Skeletal muscle satellite cell (primary cell): ENCODE data around the gene INTS2. TPM values are rescaled to one million over a fixed set of nuclear protein-coding genes. Genes with fewer than 3 reads are reported as not detected.

Source experiments
- H3K27me3 ChIP-seq: 2 replicates; pipeline ENCODE4 v1.7.0; 2013; ENCODE audit warnings: low read length; ENCODE audit not compliant: control insufficient read depth, insufficient read depth
- H3K36me3 ChIP-seq: 2 replicates; pipeline ENCODE4 v1.7.0; 2013; ENCODE audit warnings: mild to moderate bottlenecking, control low read depth, low read length; ENCODE audit not compliant: insufficient read depth
- H3K4me1 ChIP-seq: 2 replicates; pipeline ENCODE4 v1.7.0; 2013; ENCODE audit warnings: low read length; ENCODE audit not compliant: control insufficient read depth, insufficient read depth
- H3K4me2 ChIP-seq: 2 replicates; pipeline ENCODE4 v1.7.0; 2013; ENCODE audit warnings: mild to moderate bottlenecking, low read length
- H3K4me3 ChIP-seq: 2 replicates; pipeline ENCODE4 v1.7.0; 2013; ENCODE audit warnings: low read length
- H3K9ac ChIP-seq: 2 replicates; pipeline ENCODE4 v1.7.0; 2013; ENCODE audit warnings: mild to moderate bottlenecking, low read depth, low read length, moderate library complexity
- H3K9me3 ChIP-seq: replicated peaks from 2 replicates; pipeline ENCODE4 v1.7.0; 2013; ENCODE audit warnings: mild to moderate bottlenecking, control low read depth, low read length
- total RNA-seq: library from RNA; depleted of rRNA; stranded (reverse); fragments of >200 nt; gene quantifications from 2 replicates; pipeline ENCODE4 v1.2.3, GENCODE V29; 2012; rRNA removed

INTS2 gene
- 12.0 and 13.2 TPM in 2 replicates for total RNA-seq

- peak within 1 kb of the TSS; percentile 97 for H3K9ac ChIP-seq
These were observed at the start of gene INTS2 for GRCh38 chr17:61927208-61928100. INTS2 (minus strand) TSS chr17:61927982; CDS start chr17:61926644, 1,338 bp downstream.

GRCh38 chr17:61974115-61974514 is 46.3 kb upstream of the INTS2 start:
- Histone ChIP-seq H3K9me3 (no peaks in the 10 kb centered on the region), H3K27me3 (no peaks in the 10 kb centered on the region), H3K36me3 (peaks cover 35% of the 10 kb centered on the region)

More at GRCh38 chr17:61927208-61928100, at the start of gene INTS2:
- Histone ChIP-seq H3K36me3 (peaks cover 9% of the 10 kb centered on the region), H3K4me2 (peak within 1 kb of the TSS; percentile 95), H3K9me3 (no peaks in the 10 kb centered on the region), H3K4me3 (peak within 1 kb of the TSS; percentile 87), H3K4me1 (peaks cover 15% of the 10 kb centered on the region), H3K27me3 (no peaks in the 10 kb centered on the region)

GRCh38 chr17:61972311-61972710 is 44.5 kb upstream of the INTS2 start:
- Histone ChIP-seq H3K4me3 (no peak overlapping the region), H3K9ac (no peak overlapping the region), H3K4me2 (no peak overlapping the region), H3K36me3 (peaks cover 38% of the 10 kb centered on the region), H3K4me1 (no peaks in the 10 kb centered on the region), H3K27me3 (no peaks in the 10 kb centered on the region), H3K9me3 (no peaks in the 10 kb centered on the region)

More at GRCh38 chr17:61974115-61974514, 46.3 kb upstream of the INTS2 start:
- Histone ChIP-seq H3K4me3 (no peak overlapping the region), H3K9ac (no peak overlapping the region), H3K4me1 (no peaks in the 10 kb centered on the region), H3K4me2 (no peak overlapping the region)

GRCh38 chr17:61970030-61970429 is 42.2 kb upstream of the INTS2 start:
- no peaks in the 10 kb centered on the region for H3K9me3 ChIP-seq
- no peak overlapping the region for H3K9ac ChIP-seq
- no peak overlapping the region for H3K4me3 ChIP-seq
- no peaks in the 10 kb centered on the region for H3K4me1 ChIP-seq
- H3K4me2 ChIP-seq, result no peak overlapping the region
- H3K36me3 ChIP-seq, result peaks cover 54% of the 10 kb centered on the region
- no peaks in the 10 kb centered on the region for H3K27me3 ChIP-seq

- peaks cover 60% of the 10 kb centered on the region for H3K36me3 ChIP-seq
- H3K4me2 ChIP-seq, result no peak overlapping the region
- no peak overlapping the region for H3K9ac ChIP-seq
- H3K4me1 ChIP-seq, result no peaks in the 10 kb centered on the region
- H3K27me3 ChIP-seq, result no peaks in the 10 kb centered on the region
- H3K4me3 ChIP-seq, result no peak overlapping the region
- no peaks in the 10 kb centered on the region for H3K9me3 ChIP-seq
These were observed 41.0 kb upstream of the INTS2 start for GRCh38 chr17:61968757-61969156.

GRCh38 chr17:61967729-61968128 is 39.9 kb upstream of the INTS2 start:
- no peak overlapping the region for H3K4me2 ChIP-seq
- H3K9me3 ChIP-seq, result no peaks in the 10 kb centered on the region
- H3K36me3 ChIP-seq, result peaks cover 66% of the 10 kb centered on the region
- no peak overlapping the region for H3K9ac ChIP-seq
- no peak overlapping the region for H3K4me3 ChIP-seq
- H3K27me3 ChIP-seq, result no peaks in the 10 kb centered on the region
- no peaks in the 10 kb centered on the region for H3K4me1 ChIP-seq

GRCh38 chr17:61966191-61966590 is 38.4 kb upstream of the INTS2 start:
- peaks cover 65% of the 10 kb centered on the region for H3K36me3 ChIP-seq

GRCh38 chr17:61955619-61956018 is 27.8 kb upstream of the INTS2 start:
- Histone ChIP-seq H3K9ac (no peak overlapping the region), H3K4me2 (no peak overlapping the region), H3K4me3 (no peak overlapping the region), H3K9me3 (no peaks in the 10 kb centered on the region), H3K4me1 (no peaks in the 10 kb centered on the region), H3K27me3 (no peaks in the 10 kb centered on the region), H3K36me3 (peaks cover 62% of the 10 kb centered on the region)

More at GRCh38 chr17:61966191-61966590, 38.4 kb upstream of the INTS2 start:
- no peak overlapping the region for H3K4me3 ChIP-seq
- H3K4me1 ChIP-seq, result no peaks in the 10 kb centered on the region
- no peak overlapping the region for H3K4me2 ChIP-seq
- no peaks in the 10 kb centered on the region for H3K27me3 ChIP-seq
- H3K9me3 ChIP-seq, result no peaks in the 10 kb centered on the region
- no peak overlapping the region for H3K9ac ChIP-seq

- Histone ChIP-seq H3K27me3 (no peaks in the 10 kb centered on the region), H3K36me3 (peaks cover 66% of the 10 kb centered on the region), H3K4me1 (no peaks in the 10 kb centered on the region), H3K9ac (no peak overlapping the region), H3K4me3 (no peak overlapping the region), H3K9me3 (no peaks in the 10 kb centered on the region), H3K4me2 (no peak overlapping the region)
These were observed 19.7 kb upstream of the INTS2 start for GRCh38 chr17:61947367-61948078.

- Histone ChIP-seq H3K27me3 (no peaks in the 10 kb centered on the region), H3K4me3 (no peak overlapping the region), H3K9me3 (no peaks in the 10 kb centered on the region), H3K4me2 (no peak overlapping the region), H3K9ac (no peak overlapping the region), H3K4me1 (no peaks in the 10 kb centered on the region), H3K36me3 (peaks cover 56% of the 10 kb centered on the region)
These were observed 18.6 kb upstream of the INTS2 start for GRCh38 chr17:61946359-61946758.

- Histone ChIP-seq H3K36me3 (peaks cover 30% of the 10 kb centered on the region), H3K9ac (no peak overlapping the region), H3K27me3 (no peaks in the 10 kb centered on the region), H3K4me1 (no peaks in the 10 kb centered on the region), H3K4me3 (no peak overlapping the region), H3K4me2 (no peak overlapping the region), H3K9me3 (no peaks in the 10 kb centered on the region)
These were observed 15.3 kb upstream of the INTS2 start for GRCh38 chr17:61943117-61943516.
